MM.1S (cell line): ENCODE data around the gene NINJ1.

ENCODE experiments used
- DNase-seq: peaks from one replicate; pipeline ENCODE4 v3.0.0-alpha.2; 2015
- H2AFZ ChIP-seq: fragments of 300-600 bp; sonication (generic); 2 replicates; pipeline ENCODE4 v1.6.0; 2016; ENCODE audit warnings: antibody characterized with exemption, low read length
- H3F3A ChIP-seq: fragments of 300-600 bp; sonication (generic); 2 replicates; pipeline ENCODE4 v1.6.1; 2016; ENCODE audit warnings: mild to moderate bottlenecking, antibody characterized with exemption, low read length, moderate library complexity, mixed read lengths; ENCODE audit not compliant: insufficient read depth
- H3K27ac ChIP-seq: fragments of 300-600 bp; sonication (generic); 2 replicates; pipeline ENCODE4 v1.5.1; 2016; ENCODE audit warnings: mild to moderate bottlenecking, low read length
- H3K27me3 ChIP-seq: fragments of 300-600 bp; sonication (generic); replicated peaks from 2 replicates; pipeline ENCODE4 v1.6.0; 2016; ENCODE audit warnings: low read length; ENCODE audit not compliant: insufficient read depth
- H3K36me3 ChIP-seq: fragments of 300-600 bp; sonication (generic); replicated peaks from 2 replicates; pipeline ENCODE4 v1.6.1; 2016; ENCODE audit warnings: mild to moderate bottlenecking, low read length, mixed read lengths; ENCODE audit not compliant: insufficient read depth
- H3K4me1 ChIP-seq: fragments of 300-600 bp; sonication (generic); 2 replicates; pipeline ENCODE4 v1.6.1; 2016; ENCODE audit warnings: low read length, mixed read lengths
- H3K4me2 ChIP-seq: fragments of 300-600 bp; sonication (generic); 2 replicates; pipeline ENCODE4 v1.6.0; 2016; ENCODE audit warnings: low read depth, low read length
- H3K4me3 ChIP-seq: fragments of 300-600 bp; sonication (generic); 2 replicates; pipeline ENCODE4 v1.5.1; 2016; ENCODE audit warnings: low read length, mixed read lengths
- H3K79me2 ChIP-seq: fragments of 300-600 bp; sonication (generic); 2 replicates; pipeline ENCODE4 v1.6.1; 2016; ENCODE audit warnings: mixed run types, low read length, mixed read lengths
- H3K9ac ChIP-seq: fragments of 300-600 bp; sonication (generic); 2 replicates; pipeline ENCODE4 v1.6.1; 2016; ENCODE audit warnings: low read length, mixed read lengths
- H3K9me2 ChIP-seq: fragments of 300-600 bp; sonication (generic); replicated peaks from 2 replicates; pipeline ENCODE4 v1.6.1; 2016; ENCODE audit warnings: mild to moderate bottlenecking, low read length, mixed read lengths; ENCODE audit not compliant: insufficient read depth
- H3K9me3 ChIP-seq: fragments of 300-600 bp; sonication (generic); replicated peaks from 2 replicates; pipeline ENCODE4 v1.6.1; 2016; ENCODE audit warnings: mild to moderate bottlenecking, low read length, mixed read lengths; ENCODE audit not compliant: insufficient read depth
- H4K20me1 ChIP-seq: fragments of 300-600 bp; sonication (generic); 2 replicates; pipeline ENCODE4 v1.6.1; 2016; ENCODE audit warnings: mild to moderate bottlenecking, low read length, moderate library complexity, mixed read lengths; ENCODE audit not compliant: insufficient read depth
- EZH2 ChIP-seq: fragments of 300-600 bp; sonication (generic); optimal IDR thresholded peaks from 2 replicates; pipeline ENCODE3; 2017; ENCODE audit warnings: low read depth, mild to moderate bottlenecking, antibody characterized with exemption, low read length, mixed read lengths
- EZH2phosphoT487 ChIP-seq: fragments of 300-600 bp; sonication (generic); IDR thresholded peaks from 2 replicates; pipeline ENCODE4 v1.6.1; 2018; ENCODE audit warnings: antibody characterized with exemption, low read length
- TF ChIP-seq, protein P1 (sequence below): fragments of 300-600 bp; sonication (generic); IDR thresholded peaks from 2 replicates; pipeline ENCODE4 v1.5.1; 2016; ENCODE audit warnings: antibody characterized with exemption, low read length, mixed read lengths

The NINJ1 gene

DNA sequence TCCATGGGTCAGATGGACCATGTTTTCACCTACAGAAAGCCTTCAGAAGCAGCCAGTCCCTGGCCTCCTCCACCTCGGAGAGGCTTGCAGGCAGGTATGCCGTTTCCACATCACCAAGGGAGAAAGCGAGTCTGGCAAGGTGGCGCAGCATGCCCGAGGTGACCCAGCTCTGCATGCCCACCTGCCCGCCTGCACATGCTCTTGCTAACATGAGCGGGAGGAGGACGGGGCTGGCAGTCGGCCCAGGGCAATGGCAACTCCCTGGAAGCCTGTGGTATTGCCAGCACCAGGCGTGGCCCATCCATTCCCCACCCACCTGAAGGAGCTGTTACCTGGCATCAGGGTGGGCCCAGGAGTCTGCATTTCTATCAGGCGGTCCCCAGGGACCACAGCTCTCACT, 3.3 kb upstream of the NINJ1 start:
- H3K27ac ChIP-seq: no peak overlapping the region
- H3K9me3 ChIP-seq: no peaks in the 10 kb centered on the region
- peaks cover 4% of the 10 kb centered on the region; the same call in 1 of the 2 replicates for H3K4me1 ChIP-seq
- no peak overlapping the region for H2AFZ ChIP-seq
- H3F3A ChIP-seq: no peaks in the 10 kb centered on the region; the same call in 1 of the 2 replicates
- TF ChIP-seq EZH2phosphoT487 (no peak), EZH2 (no peak)
- no peaks in the 10 kb centered on the region for H3K27me3 ChIP-seq
- H3K4me3 ChIP-seq: no peak overlapping the region
- no peaks in the 10 kb centered on the region for H4K20me1 ChIP-seq
- H3K9me2 ChIP-seq: no peaks in the 10 kb centered on the region
- peaks cover 15% of the 10 kb centered on the region for H3K79me2 ChIP-seq
- no peak overlapping the region for H3K9ac ChIP-seq
- no peak for DNase-seq
- no peak overlapping the region for H3K4me2 ChIP-seq
- H3K36me3 ChIP-seq: no peaks in the 10 kb centered on the region

DNA sequence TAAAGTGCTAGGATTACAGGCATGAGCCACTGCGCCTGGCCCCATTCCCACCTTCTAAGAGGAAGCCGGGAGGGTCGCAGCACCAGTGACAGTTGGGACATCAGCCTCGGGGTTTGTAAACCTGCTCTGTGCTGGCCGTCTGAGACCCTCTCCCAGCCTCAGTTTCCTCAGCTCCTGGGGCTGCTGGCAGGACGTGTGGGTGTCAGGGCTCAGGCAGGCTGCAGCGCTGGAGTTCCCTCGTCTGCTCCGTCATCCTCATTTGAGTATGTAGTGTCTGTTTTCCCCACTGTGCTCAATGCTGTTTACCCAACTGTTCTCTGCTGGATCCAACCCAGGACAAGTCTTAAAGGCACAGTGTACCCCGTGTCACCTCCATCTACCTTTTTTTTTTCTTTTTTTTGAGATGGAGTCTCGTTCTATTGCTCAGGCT, 2.0 kb upstream of the NINJ1 start:
- H3K9me3 ChIP-seq: no peaks in the 10 kb centered on the region
- no peaks in the 10 kb centered on the region for H3K9me2 ChIP-seq
- no peak overlapping the region for H3K9ac ChIP-seq
- no peak overlapping the region for H3K4me2 ChIP-seq
- DNase-seq: no peak
- peaks cover 4% of the 10 kb centered on the region; the same call in 1 of the 2 replicates for H3K4me1 ChIP-seq
- H2AFZ ChIP-seq: no peak overlapping the region
- no peak overlapping the region for H3K4me3 ChIP-seq
- peaks cover 28% of the 10 kb centered on the region for H3K79me2 ChIP-seq
- H3F3A ChIP-seq: no peaks in the 10 kb centered on the region; the same call in 1 of the 2 replicates
- H4K20me1 ChIP-seq: no peaks in the 10 kb centered on the region
- no peaks in the 10 kb centered on the region for H3K27me3 ChIP-seq
- H3K36me3 ChIP-seq: no peaks in the 10 kb centered on the region
- TF ChIP-seq EZH2: no peak
- H3K27ac ChIP-seq: no peak overlapping the region

DNA sequence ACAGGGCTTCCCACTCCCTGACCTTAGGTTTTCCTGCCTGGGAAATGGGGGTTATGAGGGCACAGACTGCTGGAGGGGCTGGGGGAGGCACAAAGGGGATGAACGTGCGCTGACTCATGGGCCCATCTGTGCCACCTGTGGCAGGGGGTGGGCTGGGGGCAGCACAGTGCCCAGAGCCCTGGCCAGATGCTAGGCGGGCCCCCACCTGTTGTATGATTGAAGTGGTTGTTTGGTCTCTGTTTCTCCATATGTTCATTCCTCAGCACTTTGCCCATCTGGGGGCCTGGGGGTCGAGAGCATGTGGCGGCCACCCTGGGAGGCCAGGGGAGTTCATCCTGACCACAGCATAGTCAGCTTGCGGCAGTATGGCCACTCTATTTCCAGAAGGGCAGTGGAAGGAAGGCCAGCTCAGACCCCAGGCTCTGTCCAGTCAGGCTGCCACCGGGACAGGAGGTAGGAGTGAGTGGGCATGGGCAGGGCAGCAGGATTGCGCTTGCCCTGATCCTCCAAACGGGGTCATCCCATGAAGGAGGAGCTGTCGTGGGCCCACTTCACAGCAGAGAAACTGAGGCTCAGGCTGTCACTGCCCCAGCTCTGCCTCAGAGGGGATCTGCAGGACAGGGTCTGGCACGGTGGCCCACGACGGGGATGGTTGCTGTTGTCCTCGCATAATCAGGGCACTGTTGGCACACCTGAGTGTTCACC, 841 bp upstream of the NINJ1 start:
- H3K36me3 ChIP-seq: no peaks in the 10 kb centered on the region
- H3K9ac ChIP-seq: peak overlapping the region; percentile 87
- H3K4me2 ChIP-seq: peak overlapping the region; percentile 88

DNA sequence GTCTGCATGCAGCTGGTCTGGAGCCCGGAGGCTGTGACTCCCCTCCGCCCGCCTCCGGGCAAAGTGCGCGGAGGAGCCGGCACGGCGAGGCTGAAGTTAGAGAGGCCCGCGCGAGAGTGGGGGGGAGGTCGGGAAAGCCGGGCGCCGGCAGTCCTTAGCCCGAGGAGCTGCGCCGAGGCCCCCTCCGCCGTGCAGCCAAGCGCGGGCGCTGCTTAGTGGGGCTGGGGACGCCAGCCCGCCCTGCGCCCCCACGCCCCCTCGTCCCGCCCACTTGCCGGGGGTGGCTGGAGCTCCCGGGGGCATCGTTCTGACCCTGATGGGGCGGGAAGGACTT, 403 bp downstream of the NINJ1 start:
- no peaks in the 10 kb centered on the region for H3K36me3 ChIP-seq
- TF ChIP-seq, protein P1, sequence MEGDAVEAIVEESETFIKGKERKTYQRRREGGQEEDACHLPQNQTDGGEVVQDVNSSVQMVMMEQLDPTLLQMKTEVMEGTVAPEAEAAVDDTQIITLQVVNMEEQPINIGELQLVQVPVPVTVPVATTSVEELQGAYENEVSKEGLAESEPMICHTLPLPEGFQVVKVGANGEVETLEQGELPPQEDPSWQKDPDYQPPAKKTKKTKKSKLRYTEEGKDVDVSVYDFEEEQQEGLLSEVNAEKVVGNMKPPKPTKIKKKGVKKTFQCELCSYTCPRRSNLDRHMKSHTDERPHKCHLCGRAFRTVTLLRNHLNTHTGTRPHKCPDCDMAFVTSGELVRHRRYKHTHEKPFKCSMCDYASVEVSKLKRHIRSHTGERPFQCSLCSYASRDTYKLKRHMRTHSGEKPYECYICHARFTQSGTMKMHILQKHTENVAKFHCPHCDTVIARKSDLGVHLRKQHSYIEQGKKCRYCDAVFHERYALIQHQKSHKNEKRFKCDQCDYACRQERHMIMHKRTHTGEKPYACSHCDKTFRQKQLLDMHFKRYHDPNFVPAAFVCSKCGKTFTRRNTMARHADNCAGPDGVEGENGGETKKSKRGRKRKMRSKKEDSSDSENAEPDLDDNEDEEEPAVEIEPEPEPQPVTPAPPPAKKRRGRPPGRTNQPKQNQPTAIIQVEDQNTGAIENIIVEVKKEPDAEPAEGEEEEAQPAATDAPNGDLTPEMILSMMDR: no peak
- no peak for TF ChIP-seq EZH2
- TF ChIP-seq EZH2phosphoT487: no peak
- no peaks in the 10 kb centered on the region for H3K9me3 ChIP-seq
- peak overlapping the region; percentile 95 for H3K9ac ChIP-seq
- H3K4me1 ChIP-seq: peaks cover 4% of the 10 kb centered on the region; the same call in 1 of the 2 replicates
- H2AFZ ChIP-seq: peak overlapping the region; percentile 76
- no peaks in the 10 kb centered on the region for H3K27me3 ChIP-seq
- H3F3A ChIP-seq: no peaks in the 10 kb centered on the region; the same call in 1 of the 2 replicates
- H4K20me1 ChIP-seq: no peaks in the 10 kb centered on the region
- DNase-seq: peak; percentile 69
- H3K4me2 ChIP-seq: peak overlapping the region; percentile 83
- H3K4me3 ChIP-seq: peak overlapping the region; percentile 86
- peak overlapping the region; percentile 60; the same call in 1 of the 2 replicates for H3K27ac ChIP-seq
- H3K9me2 ChIP-seq: no peaks in the 10 kb centered on the region
- peaks cover 29% of the 10 kb centered on the region for H3K79me2 ChIP-seq

More for the DNA sequence above, 841 bp upstream of the NINJ1 start:
- Histone ChIP-seq H3K79me2 (peaks cover 29% of the 10 kb centered on the region), H3K4me3 (peak overlapping the region; percentile 86), H3K27ac (peak overlapping the region; percentile 57; the same call in 1 of the 2 replicates), H3K27me3 (no peaks in the 10 kb centered on the region), H2AFZ (peak overlapping the region; percentile 71), H3K9me2 (no peaks in the 10 kb centered on the region), H4K20me1 (no peaks in the 10 kb centered on the region), H3K9me3 (no peaks in the 10 kb centered on the region), H3F3A (no peaks in the 10 kb centered on the region; the same call in 1 of the 2 replicates), H3K4me1 (peaks cover 4% of the 10 kb centered on the region; the same call in 1 of the 2 replicates)
- TF ChIP-seq, protein P1: no peak
- TF ChIP-seq EZH2phosphoT487 (no peak), EZH2 (no peak)
- no peak for DNase-seq
